HCT116 (cell line): ENCODE measurements around the gene CPED1. TPM values are rescaled to one million over a fixed set of nuclear protein-coding genes. Genes with fewer than 3 reads are reported as not detected.

Experiments used
- ATAC-seq: fragments of 200-7000 bp; cut with Tn5 transposase; 2 replicates; pipeline ENCODE4 v1.9.1; 2020; ENCODE audit warnings: mild to moderate bottlenecking, moderate library complexity
- BruUV-seq: library from RNA; stranded (reverse); fragments of 400-500 nt; replicated peaks from 2 replicates; lab custom pipeline; 2021; lab: Mats Ljungman, UMichigan
- CTCF ChIA-PET: fragments of 300-600 bp; sonication (Branson Sonifier 250); formaldehyde crosslinking; loops from one replicate; lab custom pipeline; 2021; ENCODE audit warnings: antibody characterized with exemption; lab: Charles Lee
- POLR2A ChIA-PET: fragments of 300-600, 350-600 bp; sonication (Branson Sonifier 250); formaldehyde crosslinking; loops from one replicate; lab custom pipeline; 2021; ENCODE audit warnings: antibody characterized with exemption; lab: Charles Lee
- RAD21 ChIA-PET, 2 experiments: fragments of 300-600 bp; sonication (Branson Sonifier 250); formaldehyde crosslinking; loops; one replicate each; lab custom pipeline; 2023; ENCODE audit warnings: low total read pairs in 2 of 2; ENCODE audit not compliant: uncharacterized antibody in 2 of 2, unreplicated experiment in 2 of 2, low non-redundant PET in 1 of 2; lab: Charles Lee
- DNase-seq: peaks from one replicate; pipeline ENCODE4 v3.0.0-alpha.2; 2010; ENCODE audit warnings: low read depth, low spot score
- H2AFZ ChIP-seq: fragments of 200-600 bp; shearing (Covaris generic), sonication (generic); 2 replicates; pipeline ENCODE4 v1.6.1; 2017; ENCODE audit warnings: low read depth, mixed run types, mixed read lengths, antibody characterized with exemption, low read length; ENCODE audit not compliant: poor library complexity, severe bottlenecking
- H3K27ac ChIP-seq: 2 replicates; pipeline ENCODE4 v1.5.1; 2012; ENCODE audit warnings: low read depth, low read length
- H3K27me3 ChIP-seq: fragments of 200-600 bp; sonication (generic); 2 replicates; pipeline ENCODE4 v1.6.1; 2016; ENCODE audit warnings: mixed run types, low read length, mixed read lengths; ENCODE audit not compliant: insufficient read depth
- H3K36me3 ChIP-seq, 2 experiments: fragments of 200-500 bp in 1 of 2; fragments of 200-600 bp in 1 of 2; sonication (Bioruptor generic) in 1 of 2; sonication (generic) in 1 of 2; 2 replicates each; pipeline versions ENCODE4 v1.5.1 to v1.6.1; 2014 to 2016; ENCODE audit warnings: low read length in 2 of 2, inconsistent platforms in 1 of 2, mixed read lengths in 1 of 2, mixed run types in 1 of 2; ENCODE audit not compliant: insufficient read depth in 2 of 2, control insufficient read depth in 1 of 2
- H3K4me1 ChIP-seq, 2 experiments: fragments of 200-600 bp in 1 of 2; sonication (generic) in 1 of 2; 2 replicates each; pipeline versions ENCODE4 v1.5.1 to v1.6.1; 2012 to 2017; ENCODE audit warnings: low read length in 2 of 2, inconsistent platforms in 1 of 2, mild to moderate bottlenecking in 1 of 2, mixed read lengths in 1 of 2, mixed run types in 1 of 2, moderate library complexity in 1 of 2; ENCODE audit not compliant: insufficient read depth in 2 of 2, control insufficient read depth in 1 of 2
- H3K4me2 ChIP-seq: fragments of 200-600 bp; sonication (generic); 2 replicates; pipeline ENCODE4 v1.6.1; 2017; ENCODE audit warnings: mixed run types, low read length, mixed read lengths
- H3K4me3 ChIP-seq, 2 experiments: fragments of 200-600 bp in 1 of 2; sonication (generic) in 1 of 2; replicated peaks in 1 of 2; 2 replicates each; pipeline ENCODE4 v1.5.1; 2011 to 2016; ENCODE audit warnings: low read length in 2 of 2, control low read depth in 1 of 2, low read depth in 1 of 2, mild to moderate bottlenecking in 1 of 2, mixed read lengths in 1 of 2, mixed run types in 1 of 2
- H3K79me2 ChIP-seq: fragments of 200-600 bp; sonication (generic); 2 replicates; pipeline ENCODE4 v1.6.1; 2017; ENCODE audit warnings: mild to moderate bottlenecking, mixed run types, low read length, moderate library complexity, mixed read lengths; ENCODE audit not compliant: insufficient read depth
- H3K9ac ChIP-seq: fragments of 200-600 bp; sonication (generic); 2 replicates; pipeline ENCODE4 v1.6.1; 2016; ENCODE audit warnings: low read length, mixed read lengths
- H3K9me2 ChIP-seq: fragments of 200-600 bp; sonication (generic), shearing (Covaris generic); 2 replicates; pipeline ENCODE4 v1.6.1; 2017; ENCODE audit warnings: mixed run types, mild to moderate bottlenecking, moderate library complexity; ENCODE audit not compliant: insufficient read depth
- H3K9me3 ChIP-seq, 2 experiments: fragments of 200-500 bp in 1 of 2; fragments of 200-600 bp in 1 of 2; sonication (Bioruptor generic) in 1 of 2; sonication (generic) in 1 of 2; 2 replicates each; pipeline ENCODE4 v1.6.1; 2014 to 2017; ENCODE audit warnings: low read length in 2 of 2, mixed read lengths in 2 of 2, inconsistent platforms in 1 of 2, low read depth in 1 of 2, mild to moderate bottlenecking in 1 of 2, mixed run types in 1 of 2, moderate library complexity in 1 of 2; ENCODE audit not compliant: control insufficient read depth in 1 of 2, insufficient read depth in 1 of 2
- H4K20me1 ChIP-seq: fragments of 200-600 bp; sonication (generic), shearing (Covaris generic); 2 replicates; pipeline ENCODE4 v1.6.1; 2017; ENCODE audit warnings: mixed run types, mild to moderate bottlenecking, moderate library complexity; ENCODE audit not compliant: insufficient read depth
- ATF3 ChIP-seq: IDR thresholded peaks from 2 replicates; pipeline ENCODE4 v1.6.1; 2012
- CEBPB ChIP-seq: IDR thresholded peaks from 2 replicates; pipeline ENCODE4 v1.6.1; 2012; ENCODE audit warnings: low read depth
- CTCF ChIP-seq, 3 experiments: fragments of 200-600 bp in 1 of 3; sonication (generic) in 1 of 3; IDR thresholded peaks in 2 of 3; conservative IDR thresholded peaks in 1 of 3; 2 replicates each; pipeline ENCODE4 v1.5.1; 2012 to 2017; ENCODE audit warnings: low read depth in 2 of 3, low read length in 2 of 3, antibody characterized with exemption in 1 of 3, borderline replicate concordance in 1 of 3, control low read depth in 1 of 3, mild to moderate bottlenecking in 1 of 3, mixed read lengths in 1 of 3, mixed run types in 1 of 3, moderate library complexity in 1 of 3; ENCODE audit not compliant: insufficient read depth in 1 of 3
- EGR1 ChIP-seq: IDR thresholded peaks from 2 replicates; pipeline ENCODE4 v1.6.1; 2012; ENCODE audit warnings: low read depth
- ELF1 ChIP-seq: IDR thresholded peaks from 2 replicates; pipeline ENCODE4 v1.6.1; 2012; ENCODE audit warnings: low read depth, borderline replicate concordance
- EZH2 ChIP-seq: fragments of 200-600 bp; sonication (generic); IDR thresholded peaks from 2 replicates; pipeline ENCODE4 v1.6.1; 2017; ENCODE audit warnings: antibody characterized with exemption, mixed run types
- EZH2phosphoT487 ChIP-seq: fragments of 200-600 bp; IDR thresholded peaks from 2 replicates; pipeline ENCODE4 v1.6.1; 2018; ENCODE audit warnings: antibody characterized with exemption, borderline replicate concordance
- JUND ChIP-seq: IDR thresholded peaks from 2 replicates; pipeline ENCODE4 v1.6.1; 2012
- POLR2A ChIP-seq: IDR thresholded peaks from 2 replicates; pipeline ENCODE4 v1.7.0; 2011; ENCODE audit warnings: borderline replicate concordance; ENCODE audit not compliant: insufficient read depth, insufficient read length; ENCODE audit errors: extremely low read depth
- POLR2AphosphoS5 ChIP-seq: IDR thresholded peaks from 2 replicates; pipeline ENCODE4 v1.6.1; 2011; ENCODE audit warnings: mild to moderate bottlenecking, low read depth, low read length, moderate library complexity
- RAD21 ChIP-seq: IDR thresholded peaks from 2 replicates; pipeline ENCODE4 v1.6.1; 2012; ENCODE audit warnings: low read depth, mild to moderate bottlenecking
- REST ChIP-seq: IDR thresholded peaks from 2 replicates; pipeline ENCODE4 v1.6.1; 2012; ENCODE audit warnings: low read depth
- SIN3A ChIP-seq: IDR thresholded peaks from 2 replicates; pipeline ENCODE4 v1.6.1; 2012; ENCODE audit warnings: low read depth
- SP1 ChIP-seq: IDR thresholded peaks from 2 replicates; pipeline ENCODE4 v1.6.1; 2012; ENCODE audit warnings: low read depth
- SRF ChIP-seq: IDR thresholded peaks from 2 replicates; pipeline ENCODE4 v1.6.1; 2012; ENCODE audit warnings: low read depth
- TCF7L2 ChIP-seq: IDR thresholded peaks from 2 replicates; pipeline ENCODE4 v1.7.0; 2011; ENCODE audit warnings: borderline replicate concordance, inconsistent platforms; ENCODE audit not compliant: insufficient read depth, insufficient read length; ENCODE audit errors: extremely low read depth
- YY1 ChIP-seq: IDR thresholded peaks from 2 replicates; pipeline ENCODE4 v1.6.1; 2011; ENCODE audit warnings: low read length, low read depth, moderate library complexity, mild to moderate bottlenecking; ENCODE audit not compliant: insufficient replicate concordance; ENCODE audit errors: extremely low read depth
- ZBTB33 ChIP-seq: IDR thresholded peaks from 2 replicates; pipeline ENCODE4 v1.6.1; 2011; ENCODE audit warnings: mild to moderate bottlenecking, low read length, moderate library complexity; ENCODE audit not compliant: insufficient replicate concordance; ENCODE audit errors: extremely low read depth
- ZFX ChIP-seq: fragments of 450-650 bp; IDR thresholded peaks from 2 replicates; pipeline ENCODE4 v1.6.1; 2017
- ZNF274 ChIP-seq: fragments of 200-500 bp; sonication (Bioruptor generic); IDR thresholded peaks from 2 replicates; pipeline ENCODE4 v1.6.1; 2014; ENCODE audit warnings: mild to moderate bottlenecking, low read depth, low read length, inconsistent platforms
- intact Hi-C: fragments of 100-400 bp; cut with micrococcal nuclease; formaldehyde crosslinking; loops from 2 replicates; pipeline ENCODE4 v1.10.0; 2022
- total RNA-seq: library from RNA; stranded (reverse); gene quantifications from one replicate; pipeline ENCODE4 v1.2.1, GENCODE V29; 2021; ENCODE audit not compliant: unreplicated experiment

Gene CPED1
- total RNA-seq, 1 experiment from 2014 or later: 1.2 TPM

GRCh38 chr7:121023683-121024511 is 35.4 kb downstream of the CPED1 start:
- no peak overlapping the region for H3K4me2 ChIP-seq
- no peaks in the 10 kb centered on the region for H3K79me2 ChIP-seq
- no peak for TF ChIP-seq CEBPB
- TF ChIP-seq POLR2AphosphoS5: no peak
- no peak for TF ChIP-seq SP1
- no peak for TF ChIP-seq ELF1
- TF ChIP-seq ATF3: no peak
- TF ChIP-seq CTCF (IDR thresholded peaks at IDR 0.05 in 2 of 3, conservative IDR thresholded peaks at IDR 0.05 in 1 of 3; ENCODE audit: borderline replicate concordance in 1 of 3, insufficient read depth in 1 of 3, low read depth in 2 of 3, low read length in 2 of 3): no peak
- TF ChIP-seq ZFX: no peak
- no peak for TF ChIP-seq POLR2A
- TF ChIP-seq RAD21: no peak
- no peak for TF ChIP-seq JUND
- no peak for TF ChIP-seq TCF7L2
- TF ChIP-seq SIN3A: no peak
- TF ChIP-seq EZH2: no peak
- no peak for TF ChIP-seq REST
- TF ChIP-seq EZH2phosphoT487: no peak
- TF ChIP-seq YY1: no peak
- TF ChIP-seq EGR1: no peak
- no peak for TF ChIP-seq ZNF274
- TF ChIP-seq ZBTB33: no peak
- no peak for TF ChIP-seq SRF
- H3K27ac ChIP-seq: no peak overlapping the region
- H3K9me3 ChIP-seq: no peaks in the 10 kb centered on the region
- no TSS peak for BruUV-seq
- POLR2A ChIA-PET: no interaction called here
- no peak for DNase-seq
- H3K36me3 ChIP-seq: no peaks in the 10 kb centered on the region
- no peaks in the 10 kb centered on the region for H3K9me2 ChIP-seq
- no peak overlapping the region for H3K9ac ChIP-seq
- H4K20me1 ChIP-seq: no peaks in the 10 kb centered on the region
- no peak for ATAC-seq
- H3K4me1 ChIP-seq: no peaks in the 10 kb centered on the region
- no peak overlapping the region for H3K4me3 ChIP-seq
- CTCF ChIA-PET: no interaction called here
- RAD21 ChIA-PET: no interaction called here
- no peak overlapping the region for H2AFZ ChIP-seq
- no peaks in the 10 kb centered on the region for H3K27me3 ChIP-seq
- intact Hi-C loops: no loop called here
